Peyer's patch (tissue), 4 donors: ENCODE data around the gene SIL1. TPM values are rescaled to one million over a fixed set of nuclear protein-coding genes. Genes with fewer than 3 reads are reported as not detected.

Source experiments
- DNase-seq, 3 donors: peaks; one replicate each; pipeline ENCODE4 v3.0.0-alpha.2; 2017 to 2019
- H3K27ac ChIP-seq, 4 donors: fragments of 200-600 bp; sonication (generic); one replicate each; pipeline ENCODE4 v1.5.1; 2016 to 2019
- H3K27me3 ChIP-seq, 2 donors: fragments of 200-600 bp; sonication (generic); one replicate each; pipeline ENCODE4 v1.5.1; 2019
- H3K36me3 ChIP-seq, 3 donors: fragments of 200-600 bp; sonication (generic); one replicate each; pipeline ENCODE4 v1.5.1; 2016 to 2019
- H3K4me1 ChIP-seq, 4 donors: fragments of 200-600 bp; sonication (generic); one replicate each; pipeline ENCODE4 v1.5.1; 2016 to 2019
- H3K4me3 ChIP-seq, 4 donors: fragments of 200-600 bp; sonication (generic); 1 replicate in 3 of 4; 2 replicates in 1 of 4; pipeline ENCODE4 v1.5.1; 2016 to 2019; ENCODE audit warnings: mild to moderate bottlenecking in 1 of 4
- H3K9me3 ChIP-seq, 4 donors: fragments of 200-600 bp; sonication (generic); one replicate each; pipeline ENCODE4 v1.5.1; 2016 to 2019; ENCODE audit warnings: mild to moderate bottlenecking in 1 of 4
- CTCF ChIP-seq, 6 experiments: fragments of 450-650 bp in 4 of 6; fragments of 200-600 bp in 2 of 6; sonication (generic) in 1 of 6; IDR thresholded peaks; one replicate each; pipeline ENCODE4 v1.5.1; 2017 to 2019; ENCODE audit warnings: antibody characterized with exemption in 6 of 6, mild to moderate bottlenecking in 3 of 6, moderate library complexity in 1 of 6
- POLR2A ChIP-seq, 2 donors: fragments of 450-650 bp; IDR thresholded peaks; one replicate each; pipeline ENCODE4 v1.5.1; 2017; ENCODE audit warnings: antibody characterized with exemption in 2 of 2, mild to moderate bottlenecking in 2 of 2, moderate library complexity in 2 of 2
- total RNA-seq, 4 donors: library from RNA; depleted of rRNA; stranded (reverse); fragments of >200 nt; gene quantifications; one replicate each; pipeline ENCODE4 v1.1.0, GENCODE V29; 2016

The SIL1 gene
- total RNA-seq, 4 donors from 2014 or later, result 23.6 to 84.2 (median 39.2) TPM

- H3K4me1 ChIP-seq, result peaks cover 0 to 14% (median 0%) of the 10 kb centered on the region in 4 donors
- peak in 1 of 3 donors; percentile 43 for DNase-seq
- TF ChIP-seq POLR2A (IDR thresholded peaks at IDR 0.05) (no peak), CTCF (IDR thresholded peaks at IDR 0.05) (no peak)
These were observed 223.7 kb downstream of the SIL1 start for GRCh38 chr5:138974227-138975063.

GRCh38 chr5:138972836-138973235, 225.3 kb downstream of the SIL1 start:
- no peak for TF ChIP-seq POLR2A (IDR thresholded peaks at IDR 0.05)
- no peak for TF ChIP-seq CTCF (IDR thresholded peaks at IDR 0.05)
- H3K4me1 ChIP-seq, result peaks cover 0 to 20% (median 0%) of the 10 kb centered on the region in 4 donors
- H3K27ac ChIP-seq, result no peak overlapping the region
- H3K27me3 ChIP-seq, result no peaks in the 10 kb centered on the region
- no peak overlapping the region for H3K4me3 ChIP-seq
- no peaks in the 10 kb centered on the region for H3K36me3 ChIP-seq
- DNase-seq, result peak in 1 of 3 donors; percentile 27
- H3K9me3 ChIP-seq, result no peaks in the 10 kb centered on the region

More at GRCh38 chr5:138974227-138975063, 223.7 kb downstream of the SIL1 start:
- Histone ChIP-seq H3K27ac (peak overlapping the region in 3 of 4 donors; percentile 25 to 51 (median 51)), H3K9me3 (no peaks in the 10 kb centered on the region), H3K4me3 (no peak overlapping the region), H3K27me3 (no peaks in the 10 kb centered on the region), H3K36me3 (no peaks in the 10 kb centered on the region)

- DNase-seq, result peak in 1 of 3 donors; percentile 34
- no peaks in the 10 kb centered on the region for H3K9me3 ChIP-seq
- H3K27me3 ChIP-seq, result no peaks in the 10 kb centered on the region
- H3K4me3 ChIP-seq, result no peak overlapping the region
- TF ChIP-seq CTCF (IDR thresholded peaks at IDR 0.05), result no peak
- H3K27ac ChIP-seq, result no peak overlapping the region
- no peaks in the 10 kb centered on the region for H3K36me3 ChIP-seq
- H3K4me1 ChIP-seq, result peaks cover 0 to 26% (median 0%) of the 10 kb centered on the region in 4 donors
These were observed 225.9 kb downstream of the SIL1 start for GRCh38 chr5:138972230-138972629.

GRCh38 chr5:138969323-138970002, 228.7 kb downstream of the SIL1 start:
- DNase-seq, result no peak
- no peak for TF ChIP-seq POLR2A (IDR thresholded peaks at IDR 0.05)
- no peak for TF ChIP-seq CTCF (IDR thresholded peaks at IDR 0.05)
- Histone ChIP-seq H3K27ac (no peak overlapping the region), H3K27me3 (no peaks in the 10 kb centered on the region), H3K4me3 (no peak overlapping the region), H3K36me3 (no peaks in the 10 kb centered on the region), H3K4me1 (peaks cover 0 to 37% (median 0%) of the 10 kb centered on the region in 4 donors), H3K9me3 (no peaks in the 10 kb centered on the region)

GRCh38 chr5:138968601-138969000, 229.6 kb downstream of the SIL1 start:
- Histone ChIP-seq H3K9me3 (no peaks in the 10 kb centered on the region), H3K4me3 (no peak overlapping the region), H3K27me3 (no peaks in the 10 kb centered on the region), H3K36me3 (no peaks in the 10 kb centered on the region), H3K27ac (no peak overlapping the region), H3K4me1 (peaks cover 0 to 32% (median 0%) of the 10 kb centered on the region in 4 donors)
- TF ChIP-seq POLR2A (IDR thresholded peaks at IDR 0.05) (no peak), CTCF (IDR thresholded peaks at IDR 0.05) (no peak)
- no peak for DNase-seq
